Lower leg skin (tissue), 4 donors: ENCODE data around the gene LRG1. TPM values are rescaled to one million over a fixed set of nuclear protein-coding genes. Genes with fewer than 3 reads are reported as not detected.

ENCODE experiments used
- DNase-seq, 2 donors: peaks; one replicate each; pipeline ENCODE4 v3.0.0-alpha.2; 2019; ENCODE audit warnings: low spot score in 2 of 2
- H3K4me3 ChIP-seq: fragments of 200-600 bp; sonication (generic); 2 replicates; pipeline ENCODE4 v1.5.1; 2017; ENCODE audit warnings: mild to moderate bottlenecking, low read depth; ENCODE audit not compliant: poor library complexity, severe bottlenecking
- CTCF ChIP-seq, 3 donors: fragments of 450-650 bp; IDR thresholded peaks; one replicate each; pipeline ENCODE4 v1.5.1; 2016; ENCODE audit warnings: antibody characterized with exemption in 3 of 3, mild to moderate bottlenecking in 3 of 3, moderate library complexity in 2 of 3
- POLR2A ChIP-seq, 2 donors: fragments of 450-650 bp; IDR thresholded peaks; one replicate each; pipeline ENCODE4 v1.6.1; 2016 to 2017; ENCODE audit warnings: antibody characterized with exemption in 2 of 2, mild to moderate bottlenecking in 1 of 2, moderate library complexity in 1 of 2
- WGBS, 2 donors: methylation state at CpG; one replicate each; pipeline ENCODE4 v1.1.5; 2018; 5-methylcytosine and 5-hydroxymethylcytosine counted together
- intact Hi-C: fragments of 100-400 bp; cut with DNase I; formaldehyde crosslinking; loops from one replicate; pipeline ENCODE4 v1.15.0; 2023; ENCODE audit warnings: low total_unique reads
- total RNA-seq, 4 donors: library from RNA; depleted of rRNA; stranded (reverse); fragments of >200 nt; gene quantifications; one replicate each; pipeline ENCODE4 v1.1.0, GENCODE V29; 2016

Gene LRG1
- total RNA-seq, 4 donors from 2014 or later: 1.8 to 9.9 (median 2.7) TPM

GRCh38 chr19:4580961-4581665 lies 41.3 kb upstream of the LRG1 start:
- intact Hi-C loops: no loop called here
- H3K4me3 ChIP-seq: no peak overlapping the region
- no peak for TF ChIP-seq POLR2A (IDR thresholded peaks at IDR 0.05)
- no peak for TF ChIP-seq CTCF (IDR thresholded peaks at IDR 0.05)
- WGBS, 2 donors: 4 to 6% methylated on average over 6 to 10 of the region's 62 CpGs
- no peak for DNase-seq

GRCh38 chr19:4580021-4580901 lies 40.4 kb upstream of the LRG1 start:
- 6 to 16% methylated on average over 17 to 26 of the region's 50 CpGs for WGBS, 2 donors
- no peak for TF ChIP-seq CTCF (IDR thresholded peaks at IDR 0.05)
- TF ChIP-seq POLR2A (IDR thresholded peaks at IDR 0.05): no peak
- H3K4me3 ChIP-seq: no peak overlapping the region
- intact Hi-C loops: no loop called here
- DNase-seq: no peak

- TF ChIP-seq POLR2A (IDR thresholded peaks at IDR 0.05) (no peak), CTCF (IDR thresholded peaks at IDR 0.05) (no peak)
- WGBS, 2 donors: 56 to 82% methylated on average over 8 of the region's 8 CpGs
- intact Hi-C loops: no loop called here
- no peak overlapping the region for H3K4me3 ChIP-seq
- DNase-seq: no peak
Measured at GRCh38 chr19:4579389-4579788, 39.6 kb upstream of the LRG1 start.

GRCh38 chr19:4578552-4579248 lies 38.9 kb upstream of the LRG1 start:
- intact Hi-C loops: no loop called here
- 63 to 65% methylated on average over 11 of the region's 11 CpGs for WGBS, 2 donors
- no peak for DNase-seq

More at GRCh38 chr19:4578552-4579248, 38.9 kb upstream of the LRG1 start:
- TF ChIP-seq POLR2A (IDR thresholded peaks at IDR 0.05) (no peak), CTCF (IDR thresholded peaks at IDR 0.05) (no peak)
- no peak overlapping the region for H3K4me3 ChIP-seq
